VCaP (cell line): ENCODE results near the gene TAF1D.

Experiments used
- H3K27ac ChIP-seq: fragments of 450-650 bp; 2 replicates; pipeline ENCODE4 v1.5.1; 2017
- TF ChIP-seq, protein P1 (sequence below): fragments of 450-650 bp; conservative IDR thresholded peaks from 2 replicates; pipeline ENCODE4 v1.5.1; 2017; ENCODE audit warnings: mild to moderate bottlenecking, moderate library complexity

The TAF1D gene

DNA sequence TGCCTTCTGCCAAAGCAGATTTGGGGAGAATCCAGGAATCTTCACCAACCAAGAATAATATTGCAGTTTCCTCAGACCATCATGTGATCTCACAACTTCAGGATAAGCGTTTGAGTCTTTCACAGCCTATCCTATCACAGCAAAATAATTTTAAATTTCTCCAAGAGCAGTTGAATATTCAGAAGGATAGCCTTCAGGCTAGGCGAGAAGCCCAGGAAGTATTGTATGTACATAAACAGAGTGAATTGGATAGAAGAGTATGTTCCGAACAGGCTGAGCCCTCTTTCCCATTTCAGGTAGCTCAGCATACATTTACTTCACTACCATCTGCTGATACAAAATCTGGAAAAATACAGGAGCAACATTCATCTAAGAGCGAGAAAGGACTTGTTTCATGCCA is 43.7 kb downstream of the TAF1D start:
- TF ChIP-seq, protein P1, sequence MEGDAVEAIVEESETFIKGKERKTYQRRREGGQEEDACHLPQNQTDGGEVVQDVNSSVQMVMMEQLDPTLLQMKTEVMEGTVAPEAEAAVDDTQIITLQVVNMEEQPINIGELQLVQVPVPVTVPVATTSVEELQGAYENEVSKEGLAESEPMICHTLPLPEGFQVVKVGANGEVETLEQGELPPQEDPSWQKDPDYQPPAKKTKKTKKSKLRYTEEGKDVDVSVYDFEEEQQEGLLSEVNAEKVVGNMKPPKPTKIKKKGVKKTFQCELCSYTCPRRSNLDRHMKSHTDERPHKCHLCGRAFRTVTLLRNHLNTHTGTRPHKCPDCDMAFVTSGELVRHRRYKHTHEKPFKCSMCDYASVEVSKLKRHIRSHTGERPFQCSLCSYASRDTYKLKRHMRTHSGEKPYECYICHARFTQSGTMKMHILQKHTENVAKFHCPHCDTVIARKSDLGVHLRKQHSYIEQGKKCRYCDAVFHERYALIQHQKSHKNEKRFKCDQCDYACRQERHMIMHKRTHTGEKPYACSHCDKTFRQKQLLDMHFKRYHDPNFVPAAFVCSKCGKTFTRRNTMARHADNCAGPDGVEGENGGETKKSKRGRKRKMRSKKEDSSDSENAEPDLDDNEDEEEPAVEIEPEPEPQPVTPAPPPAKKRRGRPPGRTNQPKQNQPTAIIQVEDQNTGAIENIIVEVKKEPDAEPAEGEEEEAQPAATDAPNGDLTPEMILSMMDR: no peak
- H3K27ac ChIP-seq: no peak overlapping the region

DNA sequence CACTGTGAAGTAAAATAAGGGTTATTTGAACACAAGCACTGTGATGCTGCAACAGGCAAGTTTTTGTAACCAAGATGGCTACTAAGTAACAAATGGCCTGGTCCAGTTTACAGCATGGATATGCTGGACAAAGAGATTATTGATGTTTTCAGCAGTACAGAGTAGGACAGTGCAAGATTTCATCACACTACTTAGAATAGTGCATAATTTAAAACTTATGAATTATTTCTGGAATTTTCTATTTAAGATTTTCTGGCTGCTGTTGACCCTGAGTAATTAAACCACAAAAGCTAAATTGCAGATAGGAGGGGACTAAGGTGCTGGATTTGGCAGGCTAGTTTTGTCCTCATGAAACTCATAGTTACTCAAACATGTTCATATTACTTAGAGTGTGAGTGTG is 46.7 kb downstream of the TAF1D start:
- H3K27ac ChIP-seq: no peak overlapping the region
- TF ChIP-seq, protein P1: no peak

DNA sequence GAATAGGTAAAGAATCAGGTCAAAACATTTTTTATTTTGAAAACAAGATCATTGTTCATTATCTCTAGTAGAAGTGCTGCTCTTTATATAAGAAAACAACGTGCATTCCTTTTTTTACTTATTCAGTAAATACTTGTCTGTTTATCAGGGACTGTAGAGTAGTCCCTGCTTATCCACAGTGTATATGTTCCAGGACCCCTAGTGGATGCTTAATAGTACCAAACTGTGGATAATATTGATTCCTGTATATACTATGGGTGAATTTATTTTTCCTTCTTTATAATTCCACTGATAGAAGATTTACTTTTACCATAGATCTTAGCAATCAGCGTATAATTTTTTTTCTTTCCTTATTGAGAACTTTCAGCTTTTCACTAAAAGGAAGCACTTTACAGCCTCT is 47.2 kb downstream of the TAF1D start:
- TF ChIP-seq, protein P1: peak; percentile 46
- no peak overlapping the region for H3K27ac ChIP-seq

DNA sequence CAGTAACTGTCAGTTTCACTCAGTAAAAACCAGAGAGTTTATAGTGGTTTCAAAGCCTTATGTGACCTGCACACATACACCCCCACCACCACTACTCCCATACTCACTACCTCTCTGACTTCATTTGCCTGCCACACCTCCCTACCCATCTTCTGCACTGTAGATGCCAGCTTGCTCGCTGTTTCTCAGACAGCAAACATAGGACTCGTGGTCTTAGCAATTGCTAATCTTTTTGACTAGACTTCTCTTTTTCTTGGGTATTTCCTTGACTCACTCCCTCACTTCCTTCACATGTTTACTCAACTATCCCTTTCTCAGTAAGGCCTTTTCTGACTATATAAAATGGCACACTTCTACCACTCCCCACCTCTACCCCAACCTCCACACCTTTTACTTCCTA is 52.1 kb downstream of the TAF1D start:
- H3K27ac ChIP-seq: no peak overlapping the region
- TF ChIP-seq, protein P1: no peak

DNA sequence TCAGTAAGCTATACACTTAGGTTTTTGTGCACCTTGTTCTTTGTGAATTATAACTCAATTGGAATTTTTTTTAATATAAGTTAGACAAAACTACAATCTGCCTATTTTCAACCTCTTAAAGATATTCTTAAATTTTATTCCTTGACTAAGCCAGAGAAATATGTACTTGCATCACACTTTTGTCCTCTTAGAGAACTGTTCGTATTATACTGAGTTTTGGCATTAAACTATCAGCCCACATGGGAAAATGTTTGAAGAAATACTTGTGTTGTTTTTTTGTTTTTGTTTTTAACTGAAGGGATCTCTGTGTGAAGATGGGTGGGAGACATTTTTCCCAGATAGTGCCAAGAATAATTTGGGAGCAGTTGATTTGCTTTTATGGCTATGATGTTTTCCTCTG is 54.5 kb downstream of the TAF1D start:
- no peak overlapping the region for H3K27ac ChIP-seq
- TF ChIP-seq, protein P1: no peak

DNA sequence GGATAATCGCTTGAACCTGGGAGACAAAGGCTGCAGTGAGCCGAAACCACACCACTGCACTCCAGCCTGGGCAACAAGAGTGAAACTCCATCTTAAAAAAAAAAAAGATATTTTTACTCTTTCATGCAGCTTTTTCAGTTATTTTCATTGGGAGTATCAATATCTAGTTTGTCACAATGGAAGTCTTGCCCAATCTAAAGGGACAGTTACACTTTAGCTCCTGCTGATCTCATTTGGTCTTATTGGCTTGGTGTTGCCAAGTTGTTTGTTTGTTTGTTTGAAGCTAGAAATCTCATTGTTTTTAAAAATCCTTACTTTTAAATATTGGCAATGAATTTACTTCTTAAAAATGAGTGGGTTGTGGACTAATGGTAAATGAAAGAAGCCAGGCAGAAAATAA is 55.1 kb downstream of the TAF1D start:
- TF ChIP-seq, protein P1: no peak
- H3K27ac ChIP-seq: no peak overlapping the region
